H9 (cell line): ENCODE measurements around the gene PLEKHD1. TPM values are rescaled to one million over a fixed set of nuclear protein-coding genes. Genes with fewer than 3 reads are reported as not detected.

ENCODE experiments used
- DNase-seq: peaks from one replicate; pipeline ENCODE4 v3.0.0-alpha.2; 2017
- H2AFZ ChIP-seq: one replicate; pipeline ENCODE4 v1.6.1; 2013; ENCODE audit warnings: mild to moderate bottlenecking, low read length, control low read depth, moderate library complexity
- H2AK5ac ChIP-seq: 2 replicates; pipeline ENCODE4 v1.6.1; 2013; ENCODE audit warnings: low read length, control low read depth, mixed read lengths; ENCODE audit not compliant: insufficient read length
- H2BK120ac ChIP-seq: one replicate; pipeline ENCODE4 v1.6.1; 2013; ENCODE audit warnings: low read depth, mild to moderate bottlenecking, low read length, control low read depth, inconsistent platforms; ENCODE audit not compliant: poor library complexity, severe bottlenecking
- H2BK12ac ChIP-seq: 2 replicates; pipeline ENCODE4 v1.6.1; 2013; ENCODE audit warnings: low read length, control low read depth, mixed read lengths, low read depth; ENCODE audit not compliant: insufficient read length
- H2BK15ac ChIP-seq: 2 replicates; pipeline ENCODE4 v1.6.1; 2013; ENCODE audit warnings: low read depth, low read length, control low read depth
- H2BK20ac ChIP-seq: one replicate; pipeline ENCODE4 v1.6.1; 2013; ENCODE audit warnings: low read depth, mild to moderate bottlenecking, low read length, control low read depth, inconsistent platforms; ENCODE audit not compliant: poor library complexity, severe bottlenecking
- H2BK5ac ChIP-seq: 2 replicates; pipeline ENCODE4 v1.6.1; 2013; ENCODE audit warnings: low read length, control low read depth, mixed read lengths; ENCODE audit not compliant: insufficient read length
- H3K14ac ChIP-seq: 2 replicates; pipeline ENCODE4 v1.6.1; 2013; ENCODE audit warnings: low read length, control low read depth; ENCODE audit not compliant: insufficient read depth
- H3K18ac ChIP-seq: 2 replicates; pipeline ENCODE4 v1.6.1; 2013; ENCODE audit warnings: low read depth, mild to moderate bottlenecking, mixed read lengths, low read length, control low read depth; ENCODE audit not compliant: insufficient read length
- H3K23ac ChIP-seq: 2 replicates; pipeline ENCODE4 v1.6.1; 2013; ENCODE audit warnings: low read length, control low read depth, mixed read lengths, low read depth; ENCODE audit not compliant: insufficient read length
- H3K23me2 ChIP-seq: 2 replicates; pipeline ENCODE4 v1.6.1; 2013; ENCODE audit warnings: low read depth, mild to moderate bottlenecking, mixed read lengths, low read length, control low read depth; ENCODE audit not compliant: insufficient read length, poor library complexity, severe bottlenecking
- H3K27ac ChIP-seq: 2 replicates; pipeline ENCODE4 v1.5.1; 2013; ENCODE audit warnings: low read length, control low read depth, mixed read lengths, low read depth; ENCODE audit not compliant: insufficient read length
- H3K27me3 ChIP-seq: 2 replicates; pipeline ENCODE4 v1.6.1; 2013; ENCODE audit warnings: low read length, control low read depth, inconsistent platforms; ENCODE audit not compliant: insufficient read depth
- H3K4ac ChIP-seq: 2 replicates; pipeline ENCODE4 v1.6.1; 2013; ENCODE audit warnings: low read depth, mild to moderate bottlenecking, control low read depth, inconsistent platforms, low read length, moderate library complexity
- H3K4me1 ChIP-seq: 2 replicates; pipeline ENCODE4 v1.6.1; 2013; ENCODE audit warnings: low read length, control low read depth, inconsistent platforms; ENCODE audit not compliant: insufficient read depth
- H3K4me2 ChIP-seq: 2 replicates; pipeline ENCODE4 v1.6.1; 2013; ENCODE audit warnings: low read length, control low read depth, mixed read lengths; ENCODE audit not compliant: insufficient read length, insufficient read depth
- H3K56ac ChIP-seq: 2 replicates; pipeline ENCODE4 v1.6.1; 2013; ENCODE audit warnings: low read depth, mild to moderate bottlenecking, mixed read lengths, low read length, control low read depth; ENCODE audit not compliant: insufficient read length
- H3K79me1 ChIP-seq: 2 replicates; pipeline ENCODE4 v1.6.1; 2013; ENCODE audit warnings: low read depth, mild to moderate bottlenecking, moderate library complexity, low read length, control low read depth, inconsistent platforms; ENCODE audit not compliant: insufficient read depth, poor library complexity, severe bottlenecking
- H3K79me2 ChIP-seq: 2 replicates; pipeline ENCODE4 v1.6.1; 2013; ENCODE audit warnings: low read length, control low read depth, inconsistent platforms; ENCODE audit not compliant: insufficient read depth
- H3K9ac ChIP-seq: 2 replicates; pipeline ENCODE4 v1.6.1; 2013; ENCODE audit warnings: low read length, control low read depth, mixed read lengths; ENCODE audit not compliant: insufficient read length; ENCODE audit errors: extremely low read depth
- H3K9me3 ChIP-seq: one replicate; pipeline ENCODE4 v1.6.1; 2013; ENCODE audit warnings: low read depth, low read length, inconsistent platforms; ENCODE audit not compliant: control insufficient read depth
- H3T11ph ChIP-seq: one replicate; pipeline ENCODE4 v1.6.1; 2013; ENCODE audit warnings: mild to moderate bottlenecking, low read length, control low read depth, inconsistent platforms
- H4K20me1 ChIP-seq: one replicate; pipeline ENCODE4 v1.6.1; 2013; ENCODE audit not compliant: control insufficient read depth, insufficient read length, insufficient read depth
- H4K5ac ChIP-seq: 2 replicates; pipeline ENCODE4 v1.6.1; 2013; ENCODE audit warnings: low read depth, mild to moderate bottlenecking, mixed read lengths, low read length, control low read depth; ENCODE audit not compliant: insufficient read length
- H4K8ac ChIP-seq: replicated peaks from 2 replicates; pipeline ENCODE4 v1.6.1; 2013; ENCODE audit warnings: low read length, control low read depth, mixed read lengths, low read depth; ENCODE audit not compliant: insufficient read length
- H4K91ac ChIP-seq: 2 replicates; pipeline ENCODE4 v1.6.1; 2013; ENCODE audit warnings: low read depth, mild to moderate bottlenecking, moderate library complexity, mixed read lengths, low read length, control low read depth; ENCODE audit not compliant: insufficient read length
- H3K27ac Mint-ChIP-seq, 3 experiments: 2 replicates in 2 of 3; 3 replicates in 1 of 3; pipeline ENCODE4 v1.8.0; 2020 to 2021; ENCODE audit warnings: mixed read lengths in 3 of 3, mild to moderate bottlenecking in 1 of 3, moderate library complexity in 1 of 3
- H3K27me3 Mint-ChIP-seq: 2 replicates; pipeline ENCODE4 v1.8.0; 2021; ENCODE audit warnings: low read depth, mild to moderate bottlenecking, moderate library complexity, mixed read lengths
- H3K36me3 Mint-ChIP-seq, 3 experiments: 2 replicates in 2 of 3; 3 replicates in 1 of 3; pipeline ENCODE4 v1.8.0; 2020 to 2021; ENCODE audit warnings: low read depth in 3 of 3, mixed read lengths in 3 of 3; ENCODE audit not compliant: insufficient read depth in 1 of 3
- H3K4me1 Mint-ChIP-seq, 2 experiments: 2 replicates each; pipeline ENCODE4 v1.8.0; 2020; ENCODE audit warnings: mixed read lengths in 2 of 2
- H3K4me3 Mint-ChIP-seq, 2 experiments: 2 replicates in 1 of 2; 3 replicates in 1 of 2; pipeline ENCODE4 v1.8.0; 2020 to 2021; ENCODE audit warnings: mild to moderate bottlenecking in 2 of 2, mixed read lengths in 2 of 2, moderate library complexity in 1 of 2
- H3K9me3 Mint-ChIP-seq, 2 experiments: 2 replicates in 1 of 2; 3 replicates in 1 of 2; pipeline ENCODE4 v1.8.0; 2020; ENCODE audit warnings: mild to moderate bottlenecking in 2 of 2, mixed read lengths in 2 of 2, moderate library complexity in 1 of 2
- WGBS: extraction: QIAGEN DNeasy Blood & Tissue Kit; methylation state at CpG from one replicate; pipeline ENCODE4 v1.1.7; 2013; ENCODE audit warnings: missing lambda C conversion rate, low lambda C conversion rate, mixed read lengths; ENCODE audit not compliant: insufficient read length; ENCODE audit errors: extremely low coverage; 5-methylcytosine and 5-hydroxymethylcytosine counted together
- total RNA-seq: library from RNA; stranded (reverse); gene quantifications from 2 replicates; pipeline ENCODE4 v1.2.1, GENCODE V29; 2021
- TF ChIP-seq, protein P1 (sequence below): fragments of 200-600 bp; sonication (generic); conservative IDR thresholded peaks from 3 replicates; pipeline ENCODE4 v1.8.0; 2021; ENCODE audit warnings: antibody characterized with exemption, mild to moderate bottlenecking

The PLEKHD1 gene
- total RNA-seq, 1 experiment from 2014 or later = 0.37 TPM

DNA sequence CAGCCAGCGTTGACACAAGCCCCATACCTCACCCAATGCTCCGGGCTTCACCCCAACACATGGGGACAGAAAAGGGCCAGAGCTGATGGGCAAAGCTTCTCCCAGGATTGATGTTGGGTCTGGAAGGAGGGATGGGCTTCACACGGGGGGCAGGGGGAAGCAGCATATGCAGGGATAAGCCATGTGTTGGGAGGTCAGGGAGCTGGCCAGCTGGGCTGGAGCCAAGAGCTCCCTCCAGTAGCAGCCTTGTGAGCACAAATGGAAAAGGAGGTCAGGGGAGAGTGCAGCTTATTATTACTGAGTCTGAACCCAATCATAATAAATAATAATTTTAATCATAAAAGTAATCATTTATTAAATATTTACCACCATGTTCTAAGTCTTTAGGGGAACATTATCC, 9.3 kb downstream of the PLEKHD1 start:
- no peak overlapping the region for H3K23ac ChIP-seq
- WGBS = no CpG with 5 or more reads among the region's 3 CpGs
- no peaks in the 10 kb centered on the region; a peak in 1 of 4 replicates for H3K4me1 Mint-ChIP-seq
- no peaks in the 10 kb centered on the region for H3K4me1 ChIP-seq
- no peak overlapping the region for H2BK15ac ChIP-seq
- H4K20me1 ChIP-seq = no peaks in the 10 kb centered on the region
- no peak overlapping the region for H3K56ac ChIP-seq
- no peak overlapping the region for H4K8ac ChIP-seq
- TF ChIP-seq, protein P1, sequence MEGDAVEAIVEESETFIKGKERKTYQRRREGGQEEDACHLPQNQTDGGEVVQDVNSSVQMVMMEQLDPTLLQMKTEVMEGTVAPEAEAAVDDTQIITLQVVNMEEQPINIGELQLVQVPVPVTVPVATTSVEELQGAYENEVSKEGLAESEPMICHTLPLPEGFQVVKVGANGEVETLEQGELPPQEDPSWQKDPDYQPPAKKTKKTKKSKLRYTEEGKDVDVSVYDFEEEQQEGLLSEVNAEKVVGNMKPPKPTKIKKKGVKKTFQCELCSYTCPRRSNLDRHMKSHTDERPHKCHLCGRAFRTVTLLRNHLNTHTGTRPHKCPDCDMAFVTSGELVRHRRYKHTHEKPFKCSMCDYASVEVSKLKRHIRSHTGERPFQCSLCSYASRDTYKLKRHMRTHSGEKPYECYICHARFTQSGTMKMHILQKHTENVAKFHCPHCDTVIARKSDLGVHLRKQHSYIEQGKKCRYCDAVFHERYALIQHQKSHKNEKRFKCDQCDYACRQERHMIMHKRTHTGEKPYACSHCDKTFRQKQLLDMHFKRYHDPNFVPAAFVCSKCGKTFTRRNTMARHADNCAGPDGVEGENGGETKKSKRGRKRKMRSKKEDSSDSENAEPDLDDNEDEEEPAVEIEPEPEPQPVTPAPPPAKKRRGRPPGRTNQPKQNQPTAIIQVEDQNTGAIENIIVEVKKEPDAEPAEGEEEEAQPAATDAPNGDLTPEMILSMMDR = no peak
- H3K23me2 ChIP-seq = no peaks in the 10 kb centered on the region
- peaks cover 21% of the 10 kb centered on the region for H3K27me3 Mint-ChIP-seq
- H3K4me3 Mint-ChIP-seq = no peak overlapping the region
- no peak overlapping the region for H3K4me2 ChIP-seq
- no peak overlapping the region for H3T11ph ChIP-seq
- H3K27me3 ChIP-seq = no peaks in the 10 kb centered on the region
- no peak overlapping the region for H4K5ac ChIP-seq
- no peak overlapping the region for H2BK5ac ChIP-seq
- H2AFZ ChIP-seq = no peak overlapping the region
- H3K27ac Mint-ChIP-seq = no peak overlapping the region
- H3K27ac ChIP-seq = no peak overlapping the region
- no peaks in the 10 kb centered on the region for H3K79me2 ChIP-seq
- H2BK120ac ChIP-seq = no peak overlapping the region
- H3K9ac ChIP-seq = no peak overlapping the region
- H3K9me3 Mint-ChIP-seq = no peaks in the 10 kb centered on the region; a peak in 1 of 5 replicates
- no peak for DNase-seq
- no peak overlapping the region for H4K91ac ChIP-seq
- H3K14ac ChIP-seq = no peak overlapping the region
- no peak overlapping the region for H2BK12ac ChIP-seq
- H3K4ac ChIP-seq = no peak overlapping the region
- H3K79me1 ChIP-seq = no peaks in the 10 kb centered on the region
- no peak overlapping the region for H2BK20ac ChIP-seq
- no peaks in the 10 kb centered on the region for H3K9me3 ChIP-seq
- no peak overlapping the region for H2AK5ac ChIP-seq
- H3K18ac ChIP-seq = no peak overlapping the region
- H3K36me3 Mint-ChIP-seq = no peaks in the 10 kb centered on the region
